Osteocyte (in vitro differentiated cells): ENCODE results near the gene CD79B. TPM values are rescaled to one million over a fixed set of nuclear protein-coding genes. Genes with fewer than 3 reads are reported as not detected.

Experiments
- DNase-seq: peaks from one replicate; pipeline ENCODE4 v3.0.0; 2021; ENCODE audit warnings: mixed read lengths; ENCODE audit not compliant: unreplicated experiment; ENCODE audit errors: extremely low spot score
- H3K27ac Mint-ChIP-seq: one replicate; pipeline ENCODE4 v1.8.0; 2021; ENCODE audit warnings: mild to moderate bottlenecking, mixed read lengths; ENCODE audit not compliant: unreplicated experiment
- H3K27me3 Mint-ChIP-seq: one replicate; pipeline ENCODE4 v1.8.0; 2021; ENCODE audit warnings: mixed read lengths; ENCODE audit not compliant: unreplicated experiment
- H3K36me3 Mint-ChIP-seq: one replicate; pipeline ENCODE4 v1.8.0; 2021; ENCODE audit warnings: mixed read lengths; ENCODE audit not compliant: unreplicated experiment
- H3K4me1 Mint-ChIP-seq: one replicate; pipeline ENCODE4 v1.8.0; 2021; ENCODE audit warnings: mixed read lengths; ENCODE audit not compliant: unreplicated experiment
- H3K4me3 Mint-ChIP-seq: one replicate; pipeline ENCODE4 v1.8.0; 2021; ENCODE audit warnings: mild to moderate bottlenecking, moderate library complexity, mixed read lengths; ENCODE audit not compliant: unreplicated experiment
- H3K9me3 Mint-ChIP-seq: one replicate; pipeline ENCODE4 v1.8.0; 2021; ENCODE audit warnings: mixed read lengths; ENCODE audit not compliant: unreplicated experiment
- total RNA-seq: library from RNA; stranded (reverse); gene quantifications from 2 replicates; pipeline ENCODE4 v1.2.1, GENCODE V29; 2021
- TF ChIP-seq, protein P1 (sequence below): fragments of 200-600 bp; sonication (generic); IDR thresholded peaks from 2 replicates; pipeline ENCODE4 v1.5.0; 2021; ENCODE audit warnings: antibody characterized with exemption, mild to moderate bottlenecking, moderate library complexity

The CD79B gene
- total RNA-seq, 1 donor from 2014 or later, result not detected

GRCh38 chr17:63960430-63960829, 28.3 kb upstream of the CD79B start:
- Mint-ChIP-seq H3K9me3 (no peaks in the 10 kb centered on the region), H3K4me3 (no peak overlapping the region), H3K4me1 (no peaks in the 10 kb centered on the region), H3K27ac (no peak overlapping the region), H3K36me3 (no peaks in the 10 kb centered on the region), H3K27me3 (peaks cover 10% of the 10 kb centered on the region)
- TF ChIP-seq, protein P1, sequence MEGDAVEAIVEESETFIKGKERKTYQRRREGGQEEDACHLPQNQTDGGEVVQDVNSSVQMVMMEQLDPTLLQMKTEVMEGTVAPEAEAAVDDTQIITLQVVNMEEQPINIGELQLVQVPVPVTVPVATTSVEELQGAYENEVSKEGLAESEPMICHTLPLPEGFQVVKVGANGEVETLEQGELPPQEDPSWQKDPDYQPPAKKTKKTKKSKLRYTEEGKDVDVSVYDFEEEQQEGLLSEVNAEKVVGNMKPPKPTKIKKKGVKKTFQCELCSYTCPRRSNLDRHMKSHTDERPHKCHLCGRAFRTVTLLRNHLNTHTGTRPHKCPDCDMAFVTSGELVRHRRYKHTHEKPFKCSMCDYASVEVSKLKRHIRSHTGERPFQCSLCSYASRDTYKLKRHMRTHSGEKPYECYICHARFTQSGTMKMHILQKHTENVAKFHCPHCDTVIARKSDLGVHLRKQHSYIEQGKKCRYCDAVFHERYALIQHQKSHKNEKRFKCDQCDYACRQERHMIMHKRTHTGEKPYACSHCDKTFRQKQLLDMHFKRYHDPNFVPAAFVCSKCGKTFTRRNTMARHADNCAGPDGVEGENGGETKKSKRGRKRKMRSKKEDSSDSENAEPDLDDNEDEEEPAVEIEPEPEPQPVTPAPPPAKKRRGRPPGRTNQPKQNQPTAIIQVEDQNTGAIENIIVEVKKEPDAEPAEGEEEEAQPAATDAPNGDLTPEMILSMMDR, result no peak
- DNase-seq, result no peak

GRCh38 chr17:63960006-63960405, 27.9 kb upstream of the CD79B start:
- no peak for DNase-seq
- Mint-ChIP-seq H3K9me3 (no peaks in the 10 kb centered on the region), H3K4me3 (no peak overlapping the region), H3K4me1 (no peaks in the 10 kb centered on the region), H3K36me3 (no peaks in the 10 kb centered on the region), H3K27me3 (peaks cover 10% of the 10 kb centered on the region), H3K27ac (no peak overlapping the region)
- TF ChIP-seq, protein P1, result no peak

GRCh38 chr17:63956296-63956920, 24.3 kb upstream of the CD79B start:
- Mint-ChIP-seq H3K4me1 (no peaks in the 10 kb centered on the region), H3K27me3 (peaks cover 12% of the 10 kb centered on the region), H3K9me3 (no peaks in the 10 kb centered on the region), H3K4me3 (no peak overlapping the region), H3K27ac (no peak overlapping the region), H3K36me3 (no peaks in the 10 kb centered on the region)
- no peak for DNase-seq
- TF ChIP-seq, protein P1, result no peak

- TF ChIP-seq, protein P1, result no peak
- no peaks in the 10 kb centered on the region for H3K9me3 Mint-ChIP-seq
- no peak overlapping the region for H3K4me3 Mint-ChIP-seq
- H3K36me3 Mint-ChIP-seq, result no peaks in the 10 kb centered on the region
- DNase-seq, result no peak
- H3K27ac Mint-ChIP-seq, result no peak overlapping the region
- peaks cover 16% of the 10 kb centered on the region for H3K27me3 Mint-ChIP-seq
- H3K4me1 Mint-ChIP-seq, result no peaks in the 10 kb centered on the region
Observed at GRCh38 chr17:63955791-63956190, 23.7 kb upstream of the CD79B start.

GRCh38 chr17:63955232-63955631, 23.1 kb upstream of the CD79B start:
- no peaks in the 10 kb centered on the region for H3K4me1 Mint-ChIP-seq
- TF ChIP-seq, protein P1, result no peak
- no peak overlapping the region for H3K4me3 Mint-ChIP-seq
- H3K27ac Mint-ChIP-seq, result no peak overlapping the region
- H3K36me3 Mint-ChIP-seq, result no peaks in the 10 kb centered on the region
- H3K9me3 Mint-ChIP-seq, result no peaks in the 10 kb centered on the region
- DNase-seq, result no peak
- peaks cover 17% of the 10 kb centered on the region for H3K27me3 Mint-ChIP-seq
